Osteocyte (in vitro differentiated cells): ENCODE measurements around the gene RPTOR. TPM values are rescaled to one million over a fixed set of nuclear protein-coding genes. Genes with fewer than 3 reads are reported as not detected.

ENCODE experiments used
- DNase-seq: peaks from one replicate; pipeline ENCODE4 v3.0.0; 2021; ENCODE audit warnings: mixed read lengths; ENCODE audit not compliant: unreplicated experiment; ENCODE audit errors: extremely low spot score
- H3K27ac Mint-ChIP-seq: one replicate; pipeline ENCODE4 v1.8.0; 2021; ENCODE audit warnings: mild to moderate bottlenecking, mixed read lengths; ENCODE audit not compliant: unreplicated experiment
- H3K27me3 Mint-ChIP-seq: one replicate; pipeline ENCODE4 v1.8.0; 2021; ENCODE audit warnings: mixed read lengths; ENCODE audit not compliant: unreplicated experiment
- H3K36me3 Mint-ChIP-seq: one replicate; pipeline ENCODE4 v1.8.0; 2021; ENCODE audit warnings: mixed read lengths; ENCODE audit not compliant: unreplicated experiment
- H3K4me1 Mint-ChIP-seq: one replicate; pipeline ENCODE4 v1.8.0; 2021; ENCODE audit warnings: mixed read lengths; ENCODE audit not compliant: unreplicated experiment
- H3K4me3 Mint-ChIP-seq: one replicate; pipeline ENCODE4 v1.8.0; 2021; ENCODE audit warnings: mild to moderate bottlenecking, moderate library complexity, mixed read lengths; ENCODE audit not compliant: unreplicated experiment
- H3K9me3 Mint-ChIP-seq: one replicate; pipeline ENCODE4 v1.8.0; 2021; ENCODE audit warnings: mixed read lengths; ENCODE audit not compliant: unreplicated experiment
- total RNA-seq: library from RNA; stranded (reverse); gene quantifications from 2 replicates; pipeline ENCODE4 v1.2.1, GENCODE V29; 2021
- TF ChIP-seq, protein P1 (sequence below): fragments of 200-600 bp; sonication (generic); IDR thresholded peaks from 2 replicates; pipeline ENCODE4 v1.5.0; 2021; ENCODE audit warnings: antibody characterized with exemption, mild to moderate bottlenecking, moderate library complexity

The RPTOR gene
- total RNA-seq, 1 donor from 2014 or later = 36.0 TPM

DNA sequence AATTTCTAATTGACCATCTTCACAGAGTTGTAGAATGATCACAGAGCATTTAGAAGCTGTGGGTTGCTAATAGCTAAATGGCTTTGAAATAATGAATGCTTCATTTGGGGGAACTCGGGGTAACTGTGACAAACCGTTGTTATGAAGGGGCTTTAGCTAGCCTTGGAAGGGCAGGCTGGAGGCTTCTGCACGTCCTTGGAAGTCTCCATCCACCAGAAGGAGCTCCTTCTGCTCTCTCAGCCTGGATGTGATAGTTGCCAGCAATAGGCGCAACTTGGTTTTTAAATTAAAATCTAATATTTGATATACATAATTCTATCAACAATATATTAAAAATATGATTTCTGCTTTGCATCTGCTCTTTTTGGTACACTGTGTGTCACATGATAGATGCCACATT lies 200.5 kb downstream of the RPTOR start:
- no peaks in the 10 kb centered on the region for H3K27me3 Mint-ChIP-seq
- no peaks in the 10 kb centered on the region for H3K9me3 Mint-ChIP-seq
- TF ChIP-seq, protein P1, sequence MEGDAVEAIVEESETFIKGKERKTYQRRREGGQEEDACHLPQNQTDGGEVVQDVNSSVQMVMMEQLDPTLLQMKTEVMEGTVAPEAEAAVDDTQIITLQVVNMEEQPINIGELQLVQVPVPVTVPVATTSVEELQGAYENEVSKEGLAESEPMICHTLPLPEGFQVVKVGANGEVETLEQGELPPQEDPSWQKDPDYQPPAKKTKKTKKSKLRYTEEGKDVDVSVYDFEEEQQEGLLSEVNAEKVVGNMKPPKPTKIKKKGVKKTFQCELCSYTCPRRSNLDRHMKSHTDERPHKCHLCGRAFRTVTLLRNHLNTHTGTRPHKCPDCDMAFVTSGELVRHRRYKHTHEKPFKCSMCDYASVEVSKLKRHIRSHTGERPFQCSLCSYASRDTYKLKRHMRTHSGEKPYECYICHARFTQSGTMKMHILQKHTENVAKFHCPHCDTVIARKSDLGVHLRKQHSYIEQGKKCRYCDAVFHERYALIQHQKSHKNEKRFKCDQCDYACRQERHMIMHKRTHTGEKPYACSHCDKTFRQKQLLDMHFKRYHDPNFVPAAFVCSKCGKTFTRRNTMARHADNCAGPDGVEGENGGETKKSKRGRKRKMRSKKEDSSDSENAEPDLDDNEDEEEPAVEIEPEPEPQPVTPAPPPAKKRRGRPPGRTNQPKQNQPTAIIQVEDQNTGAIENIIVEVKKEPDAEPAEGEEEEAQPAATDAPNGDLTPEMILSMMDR = no peak
- H3K4me3 Mint-ChIP-seq = no peak overlapping the region
- DNase-seq = no peak
- H3K4me1 Mint-ChIP-seq = no peaks in the 10 kb centered on the region
- H3K27ac Mint-ChIP-seq = no peak overlapping the region
- peaks cover 5% of the 10 kb centered on the region for H3K36me3 Mint-ChIP-seq

DNA sequence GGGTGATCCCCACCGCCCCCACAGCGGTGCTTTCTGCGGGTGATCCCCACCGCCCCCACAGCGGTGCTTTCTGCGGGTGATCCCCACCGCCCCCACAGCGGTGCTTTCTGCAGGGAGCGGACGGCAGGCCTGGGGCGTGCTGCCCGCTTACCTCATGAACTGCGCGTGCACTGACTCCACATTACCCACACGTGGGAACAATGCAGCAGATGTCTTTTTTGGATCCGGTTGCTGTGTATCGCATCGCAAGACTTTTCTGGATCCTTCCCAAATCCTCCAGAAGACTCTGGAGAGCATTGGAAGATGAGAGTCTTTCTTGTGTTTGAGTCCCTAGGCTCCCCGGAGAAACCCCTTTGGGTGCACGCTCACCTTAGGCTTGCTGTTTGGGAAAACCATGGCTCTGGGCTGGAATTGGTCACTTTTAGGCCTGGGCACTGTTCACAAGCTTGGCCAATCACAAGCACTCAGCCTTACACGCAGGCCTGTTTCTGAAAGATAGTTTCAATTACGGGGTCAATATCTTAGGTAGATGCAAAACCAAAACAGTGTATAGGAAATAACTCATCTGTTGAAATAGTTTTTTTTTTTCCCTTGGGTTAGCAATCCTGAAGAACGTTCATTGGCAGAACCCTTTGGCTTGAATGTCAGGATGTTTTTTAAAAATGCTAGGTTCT lies 201.8 kb downstream of the RPTOR start:
- no peak overlapping the region for H3K4me3 Mint-ChIP-seq
- H3K27ac Mint-ChIP-seq = no peak overlapping the region
- no peaks in the 10 kb centered on the region for H3K9me3 Mint-ChIP-seq
- no peaks in the 10 kb centered on the region for H3K27me3 Mint-ChIP-seq
- no peaks in the 10 kb centered on the region for H3K36me3 Mint-ChIP-seq
- TF ChIP-seq, protein P1 = no peak
- DNase-seq = no peak
- H3K4me1 Mint-ChIP-seq = peaks cover 6% of the 10 kb centered on the region

DNA sequence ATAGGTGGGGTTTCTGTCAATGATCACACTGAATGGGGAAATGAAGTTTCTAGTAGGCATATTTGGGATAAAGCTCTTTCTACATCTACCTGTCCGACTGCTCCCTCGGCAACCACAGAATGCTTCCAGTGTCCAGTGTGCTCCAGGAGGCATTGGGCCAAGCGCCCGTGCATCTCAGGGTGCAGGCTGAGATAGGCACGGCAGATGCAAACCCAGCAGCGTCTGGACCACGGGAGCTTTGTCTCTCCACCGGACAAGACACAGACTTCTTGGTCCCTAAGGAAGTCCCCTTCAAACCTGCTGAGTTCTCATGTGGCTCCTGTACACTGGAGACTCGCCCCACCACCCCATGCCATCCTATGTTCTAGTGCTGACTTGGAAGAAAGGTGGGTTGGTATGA lies 202.8 kb downstream of the RPTOR start:
- H3K4me1 Mint-ChIP-seq = peaks cover 15% of the 10 kb centered on the region
- H3K4me3 Mint-ChIP-seq = no peak overlapping the region
- H3K9me3 Mint-ChIP-seq = no peaks in the 10 kb centered on the region
- TF ChIP-seq, protein P1 = no peak
- H3K27ac Mint-ChIP-seq = no peak overlapping the region
- no peaks in the 10 kb centered on the region for H3K27me3 Mint-ChIP-seq
- DNase-seq = no peak
- no peaks in the 10 kb centered on the region for H3K36me3 Mint-ChIP-seq

DNA sequence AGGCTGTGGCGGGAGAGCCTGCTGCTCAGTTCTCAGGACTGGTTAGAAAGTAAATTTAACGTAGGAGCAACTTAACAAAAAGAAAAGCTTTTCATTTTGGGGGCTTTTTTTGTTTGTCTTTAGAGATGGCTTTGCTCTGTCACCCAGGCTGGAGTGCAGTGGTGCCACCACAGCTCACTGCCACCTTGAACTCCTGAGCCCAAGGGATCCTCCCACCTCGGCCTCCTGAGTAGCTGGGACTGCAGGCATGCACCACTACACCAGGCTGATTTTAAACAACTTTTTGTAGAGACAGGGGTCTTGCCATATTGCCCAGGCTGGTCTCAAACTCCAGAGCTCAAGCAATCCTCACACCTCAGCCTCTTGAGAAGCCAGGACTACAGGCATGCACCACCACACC lies 205.0 kb downstream of the RPTOR start:
- peaks cover 15% of the 10 kb centered on the region for H3K4me1 Mint-ChIP-seq
- peaks cover 5% of the 10 kb centered on the region for H3K36me3 Mint-ChIP-seq
- no peak overlapping the region for H3K4me3 Mint-ChIP-seq
- H3K27me3 Mint-ChIP-seq = no peaks in the 10 kb centered on the region
- H3K9me3 Mint-ChIP-seq = no peaks in the 10 kb centered on the region
- DNase-seq = no peak
- TF ChIP-seq, protein P1 = no peak
- no peak overlapping the region for H3K27ac Mint-ChIP-seq

DNA sequence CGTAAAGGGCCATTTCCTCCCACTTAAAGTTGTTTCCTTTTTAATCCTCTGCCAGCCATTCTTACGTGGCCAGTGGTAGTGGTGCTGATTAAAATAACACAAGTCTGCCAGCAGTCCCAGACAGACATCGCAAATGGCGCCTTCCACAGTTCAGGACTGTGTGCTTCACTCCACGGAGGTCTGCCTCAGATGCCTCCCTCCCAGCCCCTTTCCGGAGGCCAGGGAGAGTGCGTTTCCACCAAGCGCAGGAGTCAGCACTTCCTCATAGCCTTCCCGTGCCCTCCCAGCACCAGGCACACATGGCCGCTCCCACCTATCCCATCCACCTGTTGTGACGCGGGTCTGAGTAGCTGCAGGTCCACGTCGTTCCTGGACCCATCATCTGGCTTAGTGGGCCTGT lies 205.6 kb downstream of the RPTOR start:
- Mint-ChIP-seq H3K9me3 (no peaks in the 10 kb centered on the region), H3K36me3 (peaks cover 7% of the 10 kb centered on the region), H3K4me3 (no peak overlapping the region), H3K27ac (no peak overlapping the region), H3K4me1 (peaks cover 15% of the 10 kb centered on the region), H3K27me3 (no peaks in the 10 kb centered on the region)
- no peak for DNase-seq
- TF ChIP-seq, protein P1 = no peak
